ENCODE results near the gene PIGW. TPM values are rescaled to one million over a fixed set of nuclear protein-coding genes. Genes with fewer than 3 reads are reported as not detected.

The PIGW gene
- polyA plus RNA-seq, 1 donor from 2014 or later: 5.4 TPM

DNA sequence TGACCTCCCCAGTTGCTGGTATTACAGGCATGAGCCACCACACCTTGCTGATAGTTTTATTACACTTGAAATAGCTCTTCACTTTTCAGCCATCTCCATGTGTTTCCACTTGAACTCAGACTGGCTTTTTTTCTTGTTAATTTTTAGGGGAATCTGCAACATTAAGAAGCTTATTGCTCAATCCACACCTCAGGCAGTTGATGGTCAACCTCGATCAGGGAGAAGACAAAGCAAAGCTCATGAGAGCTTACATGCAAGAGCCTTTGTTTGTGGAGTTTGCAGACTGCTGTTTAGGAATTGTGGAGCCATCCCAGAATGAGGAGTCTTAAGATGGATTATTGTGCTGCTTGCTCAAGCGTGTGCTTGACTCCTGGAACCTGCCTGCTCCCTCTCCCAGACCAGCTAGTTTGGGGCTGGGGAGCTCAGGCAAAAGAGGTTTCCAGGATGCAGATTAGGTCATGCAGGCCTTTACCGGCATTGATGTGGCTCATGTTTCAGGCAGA, 39.7 kb upstream of the PIGW start:
- Histone ChIP-seq H3F3A (ENCODE audit: insufficient read depth, low read length, poor library complexity, severe bottlenecking) (no peaks in the 10 kb centered on the region), H4K20me1 (ENCODE audit: insufficient read depth) (no peaks in the 10 kb centered on the region), H3K27ac (ENCODE audit: low read length) (no peak overlapping the region), H3K9me2 (ENCODE audit: insufficient read depth, low read length) (no peaks in the 10 kb centered on the region), H3K27me3 (ENCODE audit: insufficient read depth, low read depth, low read length) (no peaks in the 10 kb centered on the region), H3K36me3 (ENCODE audit: insufficient read depth, low read length) (peaks cover 7% of the 10 kb centered on the region), H3K9ac (ENCODE audit: low read length) (no peak overlapping the region), H3K79me2 (replicated peaks; ENCODE audit: insufficient read depth, low read length) (peaks cover 17% of the 10 kb centered on the region), H3K4me2 (ENCODE audit: low read length) (no peak overlapping the region), H3K9me3 (ENCODE audit: low read length) (no peaks in the 10 kb centered on the region), H2AFZ (ENCODE audit: low read depth, low read length) (no peak overlapping the region), H3K4me3 (ENCODE audit: low read length) (no peak overlapping the region)
- TF ChIP-seq EP300 (conservative IDR thresholded peaks at IDR 0.05; ENCODE audit: poor library complexity, severe bottlenecking) (no peak), MXI1 (conservative IDR thresholded peaks at IDR 0.05; ENCODE audit: poor library complexity, severe bottlenecking) (no peak), RAD21 (conservative IDR thresholded peaks at IDR 0.05) (no peak), POLR2AphosphoS5 (IDR thresholded peaks at IDR 0.05) (no peak), TAF1 (IDR thresholded peaks at IDR 0.05; ENCODE audit: low read depth) (no peak), SMC3 (conservative IDR thresholded peaks at IDR 0.05; ENCODE audit: poor library complexity) (no peak), EZH2 (IDR thresholded peaks at IDR 0.05; ENCODE audit: borderline replicate concordance, insufficient read depth, low read length, poor library complexity, severe bottlenecking) (no peak)
- TF ChIP-seq, protein P1, sequence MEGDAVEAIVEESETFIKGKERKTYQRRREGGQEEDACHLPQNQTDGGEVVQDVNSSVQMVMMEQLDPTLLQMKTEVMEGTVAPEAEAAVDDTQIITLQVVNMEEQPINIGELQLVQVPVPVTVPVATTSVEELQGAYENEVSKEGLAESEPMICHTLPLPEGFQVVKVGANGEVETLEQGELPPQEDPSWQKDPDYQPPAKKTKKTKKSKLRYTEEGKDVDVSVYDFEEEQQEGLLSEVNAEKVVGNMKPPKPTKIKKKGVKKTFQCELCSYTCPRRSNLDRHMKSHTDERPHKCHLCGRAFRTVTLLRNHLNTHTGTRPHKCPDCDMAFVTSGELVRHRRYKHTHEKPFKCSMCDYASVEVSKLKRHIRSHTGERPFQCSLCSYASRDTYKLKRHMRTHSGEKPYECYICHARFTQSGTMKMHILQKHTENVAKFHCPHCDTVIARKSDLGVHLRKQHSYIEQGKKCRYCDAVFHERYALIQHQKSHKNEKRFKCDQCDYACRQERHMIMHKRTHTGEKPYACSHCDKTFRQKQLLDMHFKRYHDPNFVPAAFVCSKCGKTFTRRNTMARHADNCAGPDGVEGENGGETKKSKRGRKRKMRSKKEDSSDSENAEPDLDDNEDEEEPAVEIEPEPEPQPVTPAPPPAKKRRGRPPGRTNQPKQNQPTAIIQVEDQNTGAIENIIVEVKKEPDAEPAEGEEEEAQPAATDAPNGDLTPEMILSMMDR (IDR thresholded peaks at IDR 0.05; ENCODE audit: poor library complexity, severe bottlenecking): no peak
- TF ChIP-seq, protein P2, sequence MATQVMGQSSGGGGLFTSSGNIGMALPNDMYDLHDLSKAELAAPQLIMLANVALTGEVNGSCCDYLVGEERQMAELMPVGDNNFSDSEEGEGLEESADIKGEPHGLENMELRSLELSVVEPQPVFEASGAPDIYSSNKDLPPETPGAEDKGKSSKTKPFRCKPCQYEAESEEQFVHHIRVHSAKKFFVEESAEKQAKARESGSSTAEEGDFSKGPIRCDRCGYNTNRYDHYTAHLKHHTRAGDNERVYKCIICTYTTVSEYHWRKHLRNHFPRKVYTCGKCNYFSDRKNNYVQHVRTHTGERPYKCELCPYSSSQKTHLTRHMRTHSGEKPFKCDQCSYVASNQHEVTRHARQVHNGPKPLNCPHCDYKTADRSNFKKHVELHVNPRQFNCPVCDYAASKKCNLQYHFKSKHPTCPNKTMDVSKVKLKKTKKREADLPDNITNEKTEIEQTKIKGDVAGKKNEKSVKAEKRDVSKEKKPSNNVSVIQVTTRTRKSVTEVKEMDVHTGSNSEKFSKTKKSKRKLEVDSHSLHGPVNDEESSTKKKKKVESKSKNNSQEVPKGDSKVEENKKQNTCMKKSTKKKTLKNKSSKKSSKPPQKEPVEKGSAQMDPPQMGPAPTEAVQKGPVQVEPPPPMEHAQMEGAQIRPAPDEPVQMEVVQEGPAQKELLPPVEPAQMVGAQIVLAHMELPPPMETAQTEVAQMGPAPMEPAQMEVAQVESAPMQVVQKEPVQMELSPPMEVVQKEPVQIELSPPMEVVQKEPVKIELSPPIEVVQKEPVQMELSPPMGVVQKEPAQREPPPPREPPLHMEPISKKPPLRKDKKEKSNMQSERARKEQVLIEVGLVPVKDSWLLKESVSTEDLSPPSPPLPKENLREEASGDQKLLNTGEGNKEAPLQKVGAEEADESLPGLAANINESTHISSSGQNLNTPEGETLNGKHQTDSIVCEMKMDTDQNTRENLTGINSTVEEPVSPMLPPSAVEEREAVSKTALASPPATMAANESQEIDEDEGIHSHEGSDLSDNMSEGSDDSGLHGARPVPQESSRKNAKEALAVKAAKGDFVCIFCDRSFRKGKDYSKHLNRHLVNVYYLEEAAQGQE (IDR thresholded peaks at IDR 0.05; ENCODE audit: borderline replicate concordance): no peak

DNA sequence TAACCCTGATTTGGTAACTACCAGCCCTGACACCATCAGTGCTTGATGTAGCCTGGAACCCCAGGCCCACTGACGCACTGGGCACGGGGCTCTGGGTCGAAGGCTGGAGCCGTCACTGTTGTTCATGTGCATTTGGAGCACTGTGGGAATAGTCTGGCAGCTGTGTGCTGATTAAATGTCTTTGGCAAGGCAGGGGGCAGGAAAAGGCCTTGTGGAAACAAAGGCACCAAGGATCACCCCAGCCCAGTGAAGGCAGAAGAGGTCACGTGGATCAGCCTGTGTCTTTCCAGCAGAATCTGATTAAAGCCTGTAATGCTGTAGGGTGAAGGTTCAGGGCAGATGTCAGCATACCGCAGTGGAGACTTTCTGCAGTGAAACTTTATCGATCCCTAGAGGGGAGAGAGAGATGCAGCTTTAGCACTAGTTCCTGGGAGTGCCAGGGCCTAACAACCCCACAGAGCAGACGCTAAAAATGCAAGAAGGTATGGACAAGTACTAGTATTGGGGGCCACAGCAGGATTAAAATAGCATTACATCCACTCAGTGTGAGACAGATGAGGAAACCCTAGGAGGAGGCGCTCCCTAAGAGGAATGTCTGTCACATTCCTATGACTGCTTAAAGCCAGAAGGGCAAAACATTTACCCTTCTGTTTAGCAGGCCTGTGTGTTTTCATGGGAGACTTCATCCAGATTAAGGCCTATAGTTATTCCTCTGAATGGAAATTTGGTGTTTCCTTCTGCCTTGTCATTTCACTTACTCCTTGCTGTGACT, 38.6 kb upstream of the PIGW start:
- H3K4me3 ChIP-seq (ENCODE audit: low read length): no peak overlapping the region
- H3F3A ChIP-seq (ENCODE audit: insufficient read depth, low read length, poor library complexity, severe bottlenecking): no peaks in the 10 kb centered on the region
- peaks cover 7% of the 10 kb centered on the region for H3K79me2 ChIP-seq (replicated peaks; ENCODE audit: insufficient read depth, low read length)
- no peak overlapping the region for H2AFZ ChIP-seq (ENCODE audit: low read depth, low read length)
- H4K20me1 ChIP-seq (ENCODE audit: insufficient read depth): no peaks in the 10 kb centered on the region
- TF ChIP-seq, protein P1 (IDR thresholded peaks at IDR 0.05; ENCODE audit: poor library complexity, severe bottlenecking): no peak
- TF ChIP-seq TAF1 (IDR thresholded peaks at IDR 0.05; ENCODE audit: low read depth) (no peak), SMC3 (conservative IDR thresholded peaks at IDR 0.05; ENCODE audit: poor library complexity) (no peak), POLR2AphosphoS5 (IDR thresholded peaks at IDR 0.05) (no peak), EP300 (conservative IDR thresholded peaks at IDR 0.05; ENCODE audit: poor library complexity, severe bottlenecking) (no peak), RAD21 (conservative IDR thresholded peaks at IDR 0.05) (no peak), EZH2 (IDR thresholded peaks at IDR 0.05; ENCODE audit: borderline replicate concordance, insufficient read depth, low read length, poor library complexity, severe bottlenecking) (no peak), MXI1 (conservative IDR thresholded peaks at IDR 0.05; ENCODE audit: poor library complexity, severe bottlenecking) (no peak)
- TF ChIP-seq, protein P2 (IDR thresholded peaks at IDR 0.05; ENCODE audit: borderline replicate concordance): no peak
- H3K9me3 ChIP-seq (ENCODE audit: low read length): no peaks in the 10 kb centered on the region
- H3K36me3 ChIP-seq (ENCODE audit: insufficient read depth, low read length): peaks cover 7% of the 10 kb centered on the region
- H3K9me2 ChIP-seq (ENCODE audit: insufficient read depth, low read length): no peaks in the 10 kb centered on the region
- H3K4me2 ChIP-seq (ENCODE audit: low read length): no peak overlapping the region
- H3K27ac ChIP-seq (ENCODE audit: low read length): no peak overlapping the region
- H3K9ac ChIP-seq (ENCODE audit: low read length): no peak overlapping the region
- H3K27me3 ChIP-seq (ENCODE audit: insufficient read depth, low read depth, low read length): no peaks in the 10 kb centered on the region
